ENCODE measurements around the gene SYT10. TPM values are rescaled to one million over a fixed set of nuclear protein-coding genes. Genes with fewer than 3 reads are reported as not detected.

Gene SYT10
- total RNA-seq, 1 experiment from 2014 or later = not detected

GRCh38 chr12:33440477-33440876 lies 858 bp upstream of the SYT10 start:
- Histone ChIP-seq H3K4me2 (ENCODE audit: low read length) (no peak overlapping the region), H3K79me2 (ENCODE audit: low read length) (no peaks in the 10 kb centered on the region), H3K9me2 (replicated peaks; ENCODE audit: low read length) (no peaks in the 10 kb centered on the region), H3K9ac (ENCODE audit: low read length) (no peak overlapping the region), H3K27me3 (ENCODE audit: low read length) (no peaks in the 10 kb centered on the region), H3K36me3 (ENCODE audit: low read depth, low read length) (no peaks in the 10 kb centered on the region), H3K27ac (ENCODE audit: low read length) (no peak overlapping the region), H3K4me3 (ENCODE audit: low read length) (no peak overlapping the region), H3F3A (ENCODE audit: low read length, unreplicated experiment) (no peaks in the 10 kb centered on the region), H3K4me1 (ENCODE audit: insufficient read depth, low read length) (no peaks in the 10 kb centered on the region), H2AFZ (ENCODE audit: low read length) (no peak overlapping the region), H3K9me3 (ENCODE audit: low read length) (no peaks in the 10 kb centered on the region), H4K20me1 (ENCODE audit: low read length) (no peaks in the 10 kb centered on the region)
- POLR2A ChIA-PET (ENCODE audit: unreplicated experiment) = no interaction called here
- CTCF ChIA-PET = no interaction called here
- no peak for TF ChIP-seq EZH2 (IDR thresholded peaks at IDR 0.05; ENCODE audit: low read length, unreplicated experiment)
- no peak for TF ChIP-seq CTCF (conservative IDR thresholded peaks at IDR 0.05; ENCODE audit: low read depth, low read length)
- no peak for TF ChIP-seq EZH2phosphoT487 (IDR thresholded peaks at IDR 0.05; ENCODE audit: borderline replicate concordance, low read length)
- intact Hi-C loops (cut with micrococcal nuclease) = no loop called here
- DNase-seq (no peak), ATAC-seq (no peak)
- no TSS peak for BruUV-seq (replicated peaks)

GRCh38 chr12:33438851-33439586 lies 600 bp downstream of the SYT10 start:
- BruUV-seq (replicated peaks) = no TSS peak
- no peaks in the 10 kb centered on the region for H3F3A ChIP-seq (ENCODE audit: low read length, unreplicated experiment)
- ATAC-seq (no peak), DNase-seq (no peak)
- no peak overlapping the region for H3K4me3 ChIP-seq (ENCODE audit: low read length)
- H3K4me1 ChIP-seq (ENCODE audit: insufficient read depth, low read length) = no peaks in the 10 kb centered on the region
- TF ChIP-seq EZH2 (IDR thresholded peaks at IDR 0.05; ENCODE audit: low read length, unreplicated experiment) (no peak), CTCF (conservative IDR thresholded peaks at IDR 0.05; ENCODE audit: low read depth, low read length) (no peak), EZH2phosphoT487 (IDR thresholded peaks at IDR 0.05; ENCODE audit: borderline replicate concordance, low read length) (no peak)
- no peak overlapping the region for H3K27ac ChIP-seq (ENCODE audit: low read length)
- no peaks in the 10 kb centered on the region for H3K9me2 ChIP-seq (replicated peaks; ENCODE audit: low read length)
- H4K20me1 ChIP-seq (ENCODE audit: low read length) = no peaks in the 10 kb centered on the region
- POLR2A ChIA-PET (ENCODE audit: unreplicated experiment) = no interaction called here
- CTCF ChIA-PET = no interaction called here
- no peak overlapping the region for H2AFZ ChIP-seq (ENCODE audit: low read length)
- H3K9me3 ChIP-seq (ENCODE audit: low read length) = no peaks in the 10 kb centered on the region
- intact Hi-C loops (cut with micrococcal nuclease) = no loop called here
- H3K9ac ChIP-seq (ENCODE audit: low read length) = no peak overlapping the region
- H3K36me3 ChIP-seq (ENCODE audit: low read depth, low read length) = no peaks in the 10 kb centered on the region
- no peak overlapping the region for H3K4me2 ChIP-seq (ENCODE audit: low read length)
- no peaks in the 10 kb centered on the region for H3K27me3 ChIP-seq (ENCODE audit: low read length)
- no peaks in the 10 kb centered on the region for H3K79me2 ChIP-seq (ENCODE audit: low read length)

- Histone ChIP-seq H3K9me3 (ENCODE audit: low read length) (no peaks in the 10 kb centered on the region), H3F3A (ENCODE audit: low read length, unreplicated experiment) (no peaks in the 10 kb centered on the region), H3K27ac (ENCODE audit: low read length) (no peak overlapping the region), H3K4me1 (ENCODE audit: insufficient read depth, low read length) (no peaks in the 10 kb centered on the region), H4K20me1 (ENCODE audit: low read length) (no peaks in the 10 kb centered on the region), H3K79me2 (ENCODE audit: low read length) (no peaks in the 10 kb centered on the region), H2AFZ (ENCODE audit: low read length) (no peak overlapping the region), H3K4me3 (ENCODE audit: low read length) (no peak overlapping the region), H3K9me2 (replicated peaks; ENCODE audit: low read length) (no peaks in the 10 kb centered on the region), H3K27me3 (ENCODE audit: low read length) (no peaks in the 10 kb centered on the region), H3K36me3 (ENCODE audit: low read depth, low read length) (no peaks in the 10 kb centered on the region), H3K4me2 (ENCODE audit: low read length) (no peak overlapping the region), H3K9ac (ENCODE audit: low read length) (no peak overlapping the region)
- ATAC-seq = no peak
- no peak for TF ChIP-seq EZH2 (IDR thresholded peaks at IDR 0.05; ENCODE audit: low read length, unreplicated experiment)
- TF ChIP-seq CTCF (conservative IDR thresholded peaks at IDR 0.05; ENCODE audit: low read depth, low read length) = no peak
- TF ChIP-seq EZH2phosphoT487 (IDR thresholded peaks at IDR 0.05; ENCODE audit: borderline replicate concordance, low read length) = no peak
- CTCF ChIA-PET = no interaction called here
- intact Hi-C loops (cut with micrococcal nuclease) = no loop called here
- no TSS peak for BruUV-seq (replicated peaks)
- POLR2A ChIA-PET (ENCODE audit: unreplicated experiment) = no interaction called here
- DNase-seq = no peak
Measured at GRCh38 chr12:33438025-33438772, 1.4 kb downstream of the SYT10 start.
